ENCODE measurements around the gene TUT4.

Gene TUT4

GRCh38 chr1:52532731-52533327, 20.1 kb downstream of the TUT4 start:
- TF ChIP-seq FOXP2 (optimal IDR thresholded peaks at IDR 0.05; ENCODE audit: borderline replicate concordance, extremely low read depth, extremely low read length, insufficient read depth) (no peak), TAF1 (IDR thresholded peaks at IDR 0.05; ENCODE audit: borderline replicate concordance, insufficient read depth, low read length) (no peak), SIN3A (IDR thresholded peaks at IDR 0.05; ENCODE audit: borderline replicate concordance, insufficient read depth, low read length) (no peak), POLR2AphosphoS5 (IDR thresholded peaks at IDR 0.05; ENCODE audit: low read depth, low read length) (no peak), REST (IDR thresholded peaks at IDR 0.05; ENCODE audit: insufficient read depth in 1 of 2, low read depth in 2 of 2, low read length in 2 of 2) (no peak)

DNA sequence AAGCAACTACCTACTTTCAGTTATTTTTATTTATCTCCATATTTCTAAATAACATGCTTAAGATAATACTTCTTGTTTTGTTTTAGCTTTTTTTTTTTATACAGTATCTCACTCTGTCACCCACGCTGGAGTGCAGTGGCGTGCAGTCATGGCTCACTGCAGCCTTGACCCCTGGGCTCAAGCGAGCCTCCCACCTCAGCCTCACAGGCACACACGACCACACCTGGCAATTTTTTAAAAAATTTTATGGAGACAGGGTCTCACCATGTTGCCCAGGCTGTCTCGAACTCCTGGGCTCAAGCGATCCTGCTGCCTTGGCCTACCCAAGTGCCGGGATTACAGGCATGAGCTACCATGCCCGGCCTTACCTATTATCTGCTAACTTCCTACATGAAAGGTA, 20.6 kb downstream of the TUT4 start:
- TF ChIP-seq REST (IDR thresholded peaks at IDR 0.05; ENCODE audit: insufficient read depth in 1 of 2, low read depth in 2 of 2, low read length in 2 of 2), result no peak
- TF ChIP-seq POLR2AphosphoS5 (IDR thresholded peaks at IDR 0.05; ENCODE audit: low read depth, low read length), result no peak
- TF ChIP-seq TAF1 (IDR thresholded peaks at IDR 0.05; ENCODE audit: borderline replicate concordance, insufficient read depth, low read length), result no peak
- no peak for TF ChIP-seq SIN3A (IDR thresholded peaks at IDR 0.05; ENCODE audit: borderline replicate concordance, insufficient read depth, low read length)
- no peak for TF ChIP-seq FOXP2 (optimal IDR thresholded peaks at IDR 0.05; ENCODE audit: borderline replicate concordance, extremely low read depth, extremely low read length, insufficient read depth)

GRCh38 chr1:52531249-52531872, 21.5 kb downstream of the TUT4 start:
- TF ChIP-seq TAF1 (IDR thresholded peaks at IDR 0.05; ENCODE audit: borderline replicate concordance, insufficient read depth, low read length) (no peak), SIN3A (IDR thresholded peaks at IDR 0.05; ENCODE audit: borderline replicate concordance, insufficient read depth, low read length) (no peak), FOXP2 (optimal IDR thresholded peaks at IDR 0.05; ENCODE audit: borderline replicate concordance, extremely low read depth, extremely low read length, insufficient read depth) (no peak), POLR2AphosphoS5 (IDR thresholded peaks at IDR 0.05; ENCODE audit: low read depth, low read length) (no peak), REST (IDR thresholded peaks at IDR 0.05; ENCODE audit: insufficient read depth in 1 of 2, low read depth in 2 of 2, low read length in 2 of 2) (no peak)

DNA sequence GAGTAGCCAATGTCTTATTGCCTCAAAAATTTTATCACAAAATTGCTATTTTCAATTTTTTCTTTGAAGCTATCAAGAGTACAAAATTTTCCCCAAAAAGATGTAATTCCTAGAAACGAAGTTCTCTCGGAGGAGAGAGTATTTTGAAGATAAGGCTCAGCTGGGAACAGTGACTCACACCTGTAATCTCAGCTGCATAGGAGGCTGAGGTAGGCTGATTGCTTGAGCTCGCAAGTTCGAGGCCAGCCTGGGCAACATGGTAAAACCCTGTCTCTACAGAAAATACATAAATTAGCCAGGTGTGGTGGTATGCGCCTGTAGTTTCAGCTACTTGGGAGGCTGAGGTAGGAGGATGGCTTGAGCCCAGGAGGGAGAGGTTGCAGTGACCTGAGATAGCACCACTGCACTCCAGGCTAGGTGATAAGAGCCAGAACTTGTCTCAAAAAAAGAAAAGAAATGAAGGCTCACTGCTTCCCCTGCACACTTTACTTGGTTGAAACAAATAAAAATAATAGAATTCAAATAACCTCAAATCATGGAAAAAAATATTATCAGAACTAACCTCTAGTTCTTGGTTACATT, 22.2 kb downstream of the TUT4 start:
- no peak for TF ChIP-seq TAF1 (IDR thresholded peaks at IDR 0.05; ENCODE audit: borderline replicate concordance, insufficient read depth, low read length)
- TF ChIP-seq SIN3A (IDR thresholded peaks at IDR 0.05; ENCODE audit: borderline replicate concordance, insufficient read depth, low read length), result no peak
- TF ChIP-seq POLR2AphosphoS5 (IDR thresholded peaks at IDR 0.05; ENCODE audit: low read depth, low read length), result no peak
- no peak for TF ChIP-seq FOXP2 (optimal IDR thresholded peaks at IDR 0.05; ENCODE audit: borderline replicate concordance, extremely low read depth, extremely low read length, insufficient read depth)
- no peak for TF ChIP-seq REST (IDR thresholded peaks at IDR 0.05; ENCODE audit: insufficient read depth in 1 of 2, low read depth in 2 of 2, low read length in 2 of 2)

All from PFSK-1 (cell line).